ENCODE measurements around the gene FGF2. TPM values are rescaled to one million over a fixed set of nuclear protein-coding genes. Genes with fewer than 3 reads are reported as not detected.
A peak's percentile ranks its signal among the peaks of the same experiment; 100 is the strongest.

FGF2 gene
- total RNA-seq, 1 donor from 2014 or later = 20.8 TPM

- intact Hi-C loops (cut with DNase I) = no loop called here
- no peak for TF ChIP-seq CTCF (IDR thresholded peaks at IDR 0.05)
- Histone ChIP-seq H3K4me3 (no peak overlapping the region), H3K27ac (no peak overlapping the region), H3K36me3 (no peaks in the 10 kb centered on the region), H3K27me3 (no peaks in the 10 kb centered on the region), H3K4me1 (peaks cover 4 to 20% of the 10 kb centered on the region in 2 donors), H3K9me3 (no peaks in the 10 kb centered on the region)
- no peak for DNase-seq (ENCODE audit: low spot score in 2 of 2)
These were observed 6.1 kb downstream of the FGF2 start for GRCh38 chr4:122832732-122833131.

- no peak for DNase-seq (ENCODE audit: low spot score in 2 of 2)
- no peak for TF ChIP-seq CTCF (IDR thresholded peaks at IDR 0.05)
- Histone ChIP-seq H3K4me1 (peaks cover 4 to 17% of the 10 kb centered on the region in 2 donors), H3K9me3 (no peaks in the 10 kb centered on the region), H3K27me3 (no peaks in the 10 kb centered on the region), H3K27ac (no peak overlapping the region), H3K4me3 (no peak overlapping the region), H3K36me3 (no peaks in the 10 kb centered on the region)
- intact Hi-C loops (cut with DNase I) = no loop called here
These were observed 7.4 kb downstream of the FGF2 start for GRCh38 chr4:122833999-122834398.

- intact Hi-C loops (cut with DNase I) = no loop called here
- TF ChIP-seq CTCF (IDR thresholded peaks at IDR 0.05) = no peak
- Histone ChIP-seq H3K36me3 (peaks cover 0 to 5% of the 10 kb centered on the region in 2 donors), H3K27me3 (no peaks in the 10 kb centered on the region), H3K4me1 (peaks cover 0 to 11% of the 10 kb centered on the region in 2 donors), H3K27ac (no peak overlapping the region), H3K9me3 (no peaks in the 10 kb centered on the region), H3K4me3 (no peak overlapping the region)
- no peak for DNase-seq (ENCODE audit: low spot score in 2 of 2)
These were observed 10.3 kb downstream of the FGF2 start for GRCh38 chr4:122836941-122837340.

GRCh38 chr4:122838034-122838433, 11.4 kb downstream of the FGF2 start:
- H3K4me1 ChIP-seq = peaks cover 0 to 13% of the 10 kb centered on the region in 2 donors

GRCh38 chr4:122842392-122842791, 15.8 kb downstream of the FGF2 start:
- no peak for TF ChIP-seq CTCF (IDR thresholded peaks at IDR 0.05)

More at GRCh38 chr4:122838034-122838433, 11.4 kb downstream of the FGF2 start:
- Histone ChIP-seq H3K36me3 (peaks cover 0 to 5% of the 10 kb centered on the region in 2 donors), H3K27me3 (no peaks in the 10 kb centered on the region), H3K9me3 (no peaks in the 10 kb centered on the region), H3K27ac (no peak overlapping the region), H3K4me3 (no peak overlapping the region)
- intact Hi-C loops (cut with DNase I) = no loop called here
- TF ChIP-seq CTCF (IDR thresholded peaks at IDR 0.05) = no peak
- DNase-seq (ENCODE audit: low spot score in 2 of 2) = no peak

More at GRCh38 chr4:122842392-122842791, 15.8 kb downstream of the FGF2 start:
- Histone ChIP-seq H3K9me3 (no peaks in the 10 kb centered on the region), H3K27me3 (no peaks in the 10 kb centered on the region), H3K4me3 (no peak overlapping the region), H3K27ac (peak overlapping the region; percentile 62 to 82), H3K36me3 (peaks cover 0 to 5% of the 10 kb centered on the region in 2 donors), H3K4me1 (peaks cover 0 to 26% of the 10 kb centered on the region in 2 donors)
- DNase-seq (ENCODE audit: low spot score in 2 of 2) = no peak
- intact Hi-C loops (cut with DNase I) = no loop called here
